Kidney (tissue), 14 donors: ENCODE results near the gene HAO2. TPM values are rescaled to one million over a fixed set of nuclear protein-coding genes. Genes with fewer than 3 reads are reported as not detected.

ENCODE experiments used
- DNase-seq, 5 donors: peaks; one replicate each; pipeline ENCODE4 v3.0.0-alpha.2; 2013 to 2020
- FAIRE-seq: peaks from 2 replicates; lab custom pipeline; 2012; peaks lifted over from hg19 to GRCh38; lab: Jason Lieb, UNC
- H3K27ac ChIP-seq, 2 donors: one replicate each; pipeline ENCODE4 v1.7.0; 2013; ENCODE audit warnings: low read depth in 2 of 2, low read length in 2 of 2, inconsistent platforms in 1 of 2
- H3K27me3 ChIP-seq: one replicate; pipeline ENCODE4 v1.7.1; 2013; ENCODE audit warnings: low read length, inconsistent platforms; ENCODE audit not compliant: control insufficient read depth, insufficient read depth
- H3K36me3 ChIP-seq, 3 donors: one replicate each; pipeline versions ENCODE4 v1.7.0 to v1.7.1; 2013; ENCODE audit warnings: low read length in 3 of 3, control low read depth in 1 of 3, inconsistent platforms in 1 of 3; ENCODE audit not compliant: insufficient read depth in 3 of 3, control insufficient read depth in 2 of 3
- H3K4me1 ChIP-seq, 3 donors: one replicate each; pipeline versions ENCODE4 v1.7.0 to v1.7.1; 2013; ENCODE audit warnings: low read length in 3 of 3, inconsistent platforms in 1 of 3, low read depth in 1 of 3; ENCODE audit not compliant: control insufficient read depth in 2 of 3, insufficient read depth in 2 of 3
- H3K4me3 ChIP-seq, 3 donors: one replicate each; pipeline versions ENCODE4 v1.7.0 to v1.8.1; 2013; ENCODE audit warnings: low read length in 3 of 3, control low read depth in 1 of 3, inconsistent platforms in 1 of 3
- H3K9ac ChIP-seq, 3 donors: one replicate each; pipeline versions ENCODE4 v1.7.0 to v1.7.1; 2013; ENCODE audit warnings: low read length in 3 of 3, control low read depth in 1 of 3, inconsistent platforms in 1 of 3
- H3K9me3 ChIP-seq, 3 donors: one replicate each; pipeline versions ENCODE4 v1.7.0 to v1.7.1; 2013; ENCODE audit warnings: low read length in 3 of 3, control low read depth in 1 of 3, inconsistent platforms in 1 of 3; ENCODE audit not compliant: control insufficient read depth in 2 of 3, insufficient read depth in 1 of 3
- intact Hi-C: fragments of 100-400 bp; cut with DNase I; formaldehyde crosslinking; loops from one replicate; pipeline ENCODE4 v1.11.1; 2022
- polyA plus RNA-seq: library from polyadenylated mRNA; stranded (reverse); fragments of 350-450 nt; fragmentation: Illumina TruSeq; extraction: RNeasy Lipid Tissue Mini Kit (QIAGEN cat#74804); gene quantifications from one replicate; pipeline ENCODE4 v1.2.3, GENCODE V29; 2014; ENCODE audit warnings: low read depth, low replicate concordance; ENCODE audit not compliant: insufficient read depth
- total RNA-seq: library from RNA; stranded (reverse); fragmentation: NEBNext Ultra II Directional; extraction: Animal tissue kit (Norgen Biotek cat#: 25700); gene quantifications from one replicate; pipeline ENCODE4 v1.2.1, GENCODE V29; 2021
- TF ChIP-seq, protein P1 (sequence below): IDR thresholded peaks from 3 replicates; pipeline ENCODE4 v1.5.1; 2012; ENCODE audit warnings: mild to moderate bottlenecking, moderate library complexity, borderline replicate concordance; ENCODE audit not compliant: insufficient read depth; ENCODE audit errors: extremely low read depth
- donor health status: control.
- donor health status: control.
- donor health status: control.
- donor health status: control.
- donor health status: control.
- donor health status: DM: yes; HTN: yes; CAD: no.
- donor health status: Normal renal cell carcinoma (clear cell type).

Gene HAO2
- total and polyA plus RNA-seq, 2 donors from 2014 or later = 1.9 to 183 TPM

GRCh38 chr1:119390526-119390925, 21.9 kb downstream of the HAO2 start:
- DNase-seq (no peak), FAIRE-seq (no peak)
- no peak overlapping the region for H3K27ac ChIP-seq
- H3K4me1 ChIP-seq = no peaks in the 10 kb centered on the region
- no peak overlapping the region for H3K9ac ChIP-seq
- no peaks in the 10 kb centered on the region for H3K27me3 ChIP-seq
- no peaks in the 10 kb centered on the region for H3K9me3 ChIP-seq
- no peak overlapping the region for H3K4me3 ChIP-seq
- intact Hi-C loops = no loop called here
- TF ChIP-seq, protein P1, sequence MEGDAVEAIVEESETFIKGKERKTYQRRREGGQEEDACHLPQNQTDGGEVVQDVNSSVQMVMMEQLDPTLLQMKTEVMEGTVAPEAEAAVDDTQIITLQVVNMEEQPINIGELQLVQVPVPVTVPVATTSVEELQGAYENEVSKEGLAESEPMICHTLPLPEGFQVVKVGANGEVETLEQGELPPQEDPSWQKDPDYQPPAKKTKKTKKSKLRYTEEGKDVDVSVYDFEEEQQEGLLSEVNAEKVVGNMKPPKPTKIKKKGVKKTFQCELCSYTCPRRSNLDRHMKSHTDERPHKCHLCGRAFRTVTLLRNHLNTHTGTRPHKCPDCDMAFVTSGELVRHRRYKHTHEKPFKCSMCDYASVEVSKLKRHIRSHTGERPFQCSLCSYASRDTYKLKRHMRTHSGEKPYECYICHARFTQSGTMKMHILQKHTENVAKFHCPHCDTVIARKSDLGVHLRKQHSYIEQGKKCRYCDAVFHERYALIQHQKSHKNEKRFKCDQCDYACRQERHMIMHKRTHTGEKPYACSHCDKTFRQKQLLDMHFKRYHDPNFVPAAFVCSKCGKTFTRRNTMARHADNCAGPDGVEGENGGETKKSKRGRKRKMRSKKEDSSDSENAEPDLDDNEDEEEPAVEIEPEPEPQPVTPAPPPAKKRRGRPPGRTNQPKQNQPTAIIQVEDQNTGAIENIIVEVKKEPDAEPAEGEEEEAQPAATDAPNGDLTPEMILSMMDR = no peak
- peaks cover 0 to 9% (median 3%) of the 10 kb centered on the region in 3 donors for H3K36me3 ChIP-seq

- no peak for FAIRE-seq
- H3K27ac ChIP-seq = no peak overlapping the region
- no peaks in the 10 kb centered on the region for H3K9me3 ChIP-seq
- H3K9ac ChIP-seq = no peak overlapping the region
- no peaks in the 10 kb centered on the region for H3K27me3 ChIP-seq
- intact Hi-C loops = no loop called here
- H3K36me3 ChIP-seq = peaks cover 0 to 7% (median 3%) of the 10 kb centered on the region in 3 donors
- H3K4me1 ChIP-seq = no peaks in the 10 kb centered on the region
- no peak overlapping the region for H3K4me3 ChIP-seq
- DNase-seq = no peak
- TF ChIP-seq, protein P1 = no peak
These were observed 23.2 kb downstream of the HAO2 start for GRCh38 chr1:119391749-119392148.

GRCh38 chr1:119394085-119394484, 25.5 kb downstream of the HAO2 start:
- no peaks in the 10 kb centered on the region for H3K27me3 ChIP-seq
- no peak overlapping the region for H3K27ac ChIP-seq
- H3K36me3 ChIP-seq = peaks cover 0 to 7% (median 3%) of the 10 kb centered on the region in 3 donors
- no peak overlapping the region for H3K4me3 ChIP-seq
- no peaks in the 10 kb centered on the region for H3K4me1 ChIP-seq
- H3K9me3 ChIP-seq = no peaks in the 10 kb centered on the region
- H3K9ac ChIP-seq = no peak overlapping the region
- intact Hi-C loops = no loop called here
- TF ChIP-seq, protein P1 = no peak
- FAIRE-seq (no peak), DNase-seq (no peak)

DNA sequence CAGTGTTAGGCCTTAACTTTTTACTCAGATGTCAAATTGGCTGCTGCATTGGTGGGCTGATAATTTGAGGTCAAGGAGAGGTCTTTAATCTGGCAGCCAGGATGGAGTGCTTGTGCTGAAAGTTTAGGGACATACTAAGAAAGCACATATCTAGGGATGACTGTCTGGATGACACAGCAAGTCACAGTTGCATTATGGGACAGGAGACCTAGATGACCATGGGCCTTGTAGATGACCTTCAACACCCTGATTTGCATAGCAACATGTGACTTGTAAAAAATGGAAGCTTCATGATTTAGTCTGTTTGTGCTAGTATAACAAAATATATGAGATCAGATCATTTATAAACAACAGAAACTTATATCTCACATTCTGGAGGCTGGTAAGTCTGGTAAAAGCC, 28.4 kb downstream of the HAO2 start:
- no peaks in the 10 kb centered on the region for H3K4me1 ChIP-seq
- intact Hi-C loops = no loop called here
- TF ChIP-seq, protein P1 = no peak
- no peak for FAIRE-seq
- DNase-seq = no peak
- H3K27ac ChIP-seq = no peak overlapping the region
- H3K4me3 ChIP-seq = no peak overlapping the region
- no peaks in the 10 kb centered on the region for H3K27me3 ChIP-seq
- peaks cover 0 to 7% (median 3%) of the 10 kb centered on the region in 3 donors for H3K36me3 ChIP-seq
- no peaks in the 10 kb centered on the region for H3K9me3 ChIP-seq
- no peak overlapping the region for H3K9ac ChIP-seq
